Retinal pigment epithelial cell (primary cell): Measurements from ENCODE around the gene PPA1.
"Not testable (repeated sequence)": the region's sequence is repeated elsewhere in the genome, so short reads cannot be mapped to it uniquely, and the experiment has no call there.

Source experiments
- DNase-seq: peaks from one replicate; pipeline ENCODE4 v3.0.0-alpha.2; 2010; ENCODE audit warnings: low read depth
- H3K4me3 ChIP-seq: 2 replicates; pipeline ENCODE4 v1.5.1; 2011; ENCODE audit warnings: mild to moderate bottlenecking, low read length, control low read depth, moderate library complexity
- TF ChIP-seq, protein P1 (sequence below): conservative IDR thresholded peaks from 2 replicates; pipeline ENCODE4 v1.5.1; 2011; ENCODE audit warnings: low read depth, low read length, control low read depth, inconsistent platforms

PPA1 gene

DNA sequence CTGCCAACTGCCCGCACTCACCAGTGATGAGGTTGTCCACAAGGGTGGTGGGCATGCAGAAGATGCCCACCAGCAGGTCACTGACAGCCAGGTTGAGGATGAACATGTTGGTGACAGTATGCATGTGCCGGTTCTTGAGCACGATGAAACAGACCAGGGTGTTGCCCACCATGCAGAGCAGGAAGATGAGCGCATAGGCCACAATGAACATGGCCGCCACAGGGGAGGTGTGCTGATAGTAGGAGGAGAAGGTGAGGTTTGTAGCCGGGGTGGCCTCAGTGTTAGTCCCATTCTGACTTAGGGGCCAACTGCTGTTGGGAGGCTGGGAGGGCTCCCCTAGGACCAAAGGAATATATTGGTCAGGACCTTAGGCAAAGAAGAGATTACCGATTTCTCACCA is 32.8 kb upstream of the PPA1 start:
- H3K4me3 ChIP-seq: no peak overlapping the region
- TF ChIP-seq, protein P1, sequence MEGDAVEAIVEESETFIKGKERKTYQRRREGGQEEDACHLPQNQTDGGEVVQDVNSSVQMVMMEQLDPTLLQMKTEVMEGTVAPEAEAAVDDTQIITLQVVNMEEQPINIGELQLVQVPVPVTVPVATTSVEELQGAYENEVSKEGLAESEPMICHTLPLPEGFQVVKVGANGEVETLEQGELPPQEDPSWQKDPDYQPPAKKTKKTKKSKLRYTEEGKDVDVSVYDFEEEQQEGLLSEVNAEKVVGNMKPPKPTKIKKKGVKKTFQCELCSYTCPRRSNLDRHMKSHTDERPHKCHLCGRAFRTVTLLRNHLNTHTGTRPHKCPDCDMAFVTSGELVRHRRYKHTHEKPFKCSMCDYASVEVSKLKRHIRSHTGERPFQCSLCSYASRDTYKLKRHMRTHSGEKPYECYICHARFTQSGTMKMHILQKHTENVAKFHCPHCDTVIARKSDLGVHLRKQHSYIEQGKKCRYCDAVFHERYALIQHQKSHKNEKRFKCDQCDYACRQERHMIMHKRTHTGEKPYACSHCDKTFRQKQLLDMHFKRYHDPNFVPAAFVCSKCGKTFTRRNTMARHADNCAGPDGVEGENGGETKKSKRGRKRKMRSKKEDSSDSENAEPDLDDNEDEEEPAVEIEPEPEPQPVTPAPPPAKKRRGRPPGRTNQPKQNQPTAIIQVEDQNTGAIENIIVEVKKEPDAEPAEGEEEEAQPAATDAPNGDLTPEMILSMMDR: no peak
- no peak for DNase-seq

DNA sequence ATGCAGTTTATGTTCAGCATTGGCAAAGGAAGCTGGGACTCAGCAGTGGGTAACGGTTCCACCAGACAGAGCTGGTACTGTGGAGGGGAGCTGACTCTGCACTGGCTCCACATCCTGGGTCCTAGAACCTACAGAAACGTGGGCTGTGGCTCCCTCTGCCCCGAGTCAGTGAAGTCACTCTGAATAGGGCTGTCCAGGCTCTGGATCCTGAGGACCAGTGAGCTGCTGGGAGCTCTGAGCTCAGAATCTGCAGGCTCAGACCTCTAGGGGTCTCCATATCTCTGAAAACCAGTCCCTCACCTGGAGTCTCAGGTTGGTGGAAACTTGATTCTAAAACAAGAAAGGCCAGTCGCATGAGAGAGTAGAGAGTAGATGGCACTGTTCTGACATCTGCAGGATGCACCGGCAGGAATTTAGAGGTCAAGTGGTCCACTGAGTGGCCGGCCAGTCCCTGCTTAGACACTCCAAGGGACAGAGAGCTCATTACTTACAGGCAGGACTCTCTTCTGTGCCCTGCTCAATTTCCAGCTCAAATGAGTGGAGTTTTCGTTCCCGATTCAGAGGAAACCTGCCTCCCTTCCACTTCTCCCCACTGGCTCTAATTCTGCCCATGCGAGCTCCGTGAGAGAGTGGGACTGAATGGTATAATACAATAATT is 31.9 kb upstream of the PPA1 start:
- no peak for DNase-seq
- TF ChIP-seq, protein P1: peak; percentile 52
- no peak overlapping the region for H3K4me3 ChIP-seq

- H3K4me3 ChIP-seq: no peak overlapping the region
- TF ChIP-seq, protein P1: no peak
- no peak for DNase-seq
Measured at GRCh38 chr10:70260734-70261133, 27.5 kb upstream of the PPA1 start.

- TF ChIP-seq, protein P1: no peak
- H3K4me3 ChIP-seq: no peak overlapping the region
- DNase-seq: no peak
Measured at GRCh38 chr10:70260259-70260658, 27.0 kb upstream of the PPA1 start.

DNA sequence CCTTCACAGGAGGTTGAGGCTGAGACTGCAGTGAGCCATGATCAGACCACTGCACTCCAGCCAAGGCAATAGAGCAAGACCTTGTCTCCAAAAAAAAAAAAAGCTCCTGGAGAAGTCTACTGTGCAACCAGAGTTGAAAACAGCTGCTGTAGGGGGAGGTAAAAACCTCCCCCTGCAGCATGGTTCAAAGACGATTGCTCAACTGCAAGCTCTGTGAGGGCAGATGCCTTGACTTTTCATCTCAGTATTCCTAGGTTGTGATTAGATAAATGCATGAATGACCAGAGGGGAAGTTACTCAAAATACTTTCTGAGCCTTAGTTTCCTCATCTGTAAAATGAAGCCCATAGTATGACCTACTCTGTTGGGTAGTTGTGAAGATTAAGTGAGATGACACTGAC is 25.0 kb upstream of the PPA1 start:
- H3K4me3 ChIP-seq: no peak overlapping the region
- no peak for DNase-seq
- TF ChIP-seq, protein P1: no peak

DNA sequence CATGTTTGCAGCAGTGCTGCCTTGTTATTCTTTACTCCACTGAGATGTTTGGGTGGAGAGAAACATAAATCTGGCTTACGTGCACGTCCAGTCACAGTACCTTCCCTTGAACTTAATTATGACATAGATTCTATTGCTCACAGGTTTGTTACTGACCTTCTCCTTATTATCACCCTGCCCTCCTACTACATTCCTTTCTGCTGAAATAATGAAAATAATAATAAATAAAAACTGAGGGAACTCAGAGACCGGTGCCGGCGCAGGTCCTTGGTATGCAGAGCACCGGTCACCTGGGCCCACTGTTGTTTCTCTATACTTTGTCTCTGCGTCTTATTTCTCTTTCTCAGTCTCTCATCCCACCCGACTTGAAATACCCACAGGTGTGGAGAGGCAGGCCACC is 24.6 kb upstream of the PPA1 start:
- not testable (repeated sequence) for DNase-seq, H3K4me3 ChIP-seq

GRCh38 chr10:70256463-70256862 is 23.2 kb upstream of the PPA1 start:
- no peak overlapping the region for H3K4me3 ChIP-seq
- DNase-seq: no peak
- TF ChIP-seq, protein P1: no peak
